ENCODE results near the gene WDR86. TPM values are rescaled to one million over a fixed set of nuclear protein-coding genes. Genes with fewer than 3 reads are reported as not detected.
A peak's percentile ranks its signal among the peaks of the same experiment; 100 is the strongest.

WDR86 gene, protein sequence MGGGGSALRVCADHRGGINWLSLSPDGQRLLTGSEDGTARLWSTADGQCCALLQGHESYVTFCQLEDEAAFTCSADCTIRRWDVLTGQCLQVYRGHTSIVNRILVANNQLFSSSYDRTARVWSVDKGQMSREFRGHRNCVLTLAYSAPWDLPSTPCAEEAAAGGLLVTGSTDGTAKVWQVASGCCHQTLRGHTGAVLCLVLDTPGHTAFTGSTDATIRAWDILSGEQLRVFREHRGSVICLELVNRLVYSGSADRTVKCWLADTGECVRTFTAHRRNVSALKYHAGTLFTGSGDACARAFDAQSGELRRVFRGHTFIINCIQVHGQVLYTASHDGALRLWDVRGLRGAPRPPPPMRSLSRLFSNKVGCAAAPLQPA
- 0.39 and 0.72 TPM in 2 replicates for total RNA-seq (2014; rRNA removed; shearing (Covaris generic))

DNA sequence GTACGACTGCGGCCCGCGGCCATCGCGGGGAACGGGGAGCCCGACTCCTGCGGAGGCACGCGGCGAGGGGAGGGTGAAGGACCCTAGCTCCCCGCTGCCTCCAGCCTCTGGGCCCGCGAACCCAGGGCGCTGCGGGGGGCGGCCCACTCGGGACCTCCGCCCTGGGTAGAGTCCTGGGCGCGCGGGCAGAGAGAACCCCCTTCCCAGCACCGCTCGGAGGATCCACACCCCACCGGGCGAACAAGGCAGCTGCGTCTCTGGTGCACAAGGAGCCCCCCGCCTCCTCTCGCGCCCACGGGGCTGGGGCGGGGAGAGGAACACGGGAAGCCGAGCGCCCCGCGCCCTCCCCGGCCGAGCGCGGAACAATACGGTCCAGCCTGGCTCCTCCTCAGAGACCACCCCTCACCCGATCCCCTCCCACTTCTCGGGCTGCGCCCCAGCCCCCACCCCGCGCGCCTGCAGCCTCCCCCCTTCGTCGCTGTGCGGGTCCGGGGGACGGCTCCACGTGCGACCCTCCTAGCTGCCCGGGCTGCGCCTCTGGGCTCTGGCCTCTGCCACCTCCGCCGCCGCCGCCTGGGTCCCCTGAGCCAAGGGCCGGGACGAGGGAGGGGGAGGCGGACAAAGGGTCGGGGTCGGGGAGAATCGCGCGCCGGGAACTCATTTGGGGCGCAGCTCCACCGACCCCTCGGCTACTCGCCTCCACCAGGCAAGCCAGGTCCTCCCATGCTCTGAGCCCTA is at the start of gene WDR86:
TSS of gene WDR86 (minus strand) at position 372 of the 738 bp plus-strand sequence. CDS start 449 bp downstream, outside the sequence.
- Histone ChIP-seq H3K27ac (no peak within 1 kb of the TSS), H3K4me1 (replicated peaks) (peaks cover 17% of the 10 kb centered on the region), H3K4me3 (peak within 1 kb of the TSS; percentile 33), H3K36me3 (no peaks in the 10 kb centered on the region), H3K27me3 (replicated peaks) (peaks cover 46% of the 10 kb centered on the region), H3K9me3 (replicated peaks) (no peaks in the 10 kb centered on the region)
- DNase-seq (ENCODE audit: low read depth in 1 of 2, low spot score in 2 of 2), result no peak

DNA sequence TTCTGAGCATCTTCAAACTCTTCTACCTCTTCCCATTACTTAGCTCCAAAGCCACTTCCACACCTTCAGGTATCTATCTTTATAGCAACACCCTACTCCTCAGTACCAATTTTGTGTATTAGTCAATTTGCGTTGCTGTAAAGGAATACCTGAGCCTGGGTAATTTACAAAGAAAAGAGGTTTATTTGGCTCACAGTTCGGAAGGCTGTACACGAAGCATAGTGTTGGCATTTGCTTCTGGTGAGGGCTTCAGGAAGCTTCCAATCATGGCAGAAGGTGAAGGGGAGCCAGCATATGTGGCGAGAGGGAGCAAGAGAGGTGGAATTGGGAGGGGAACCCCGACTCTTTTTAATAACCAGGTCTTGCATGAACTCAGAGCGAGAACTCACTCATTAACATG is 47.7 kb upstream of the WDR86 start:
- Histone ChIP-seq H3K4me1 (replicated peaks) (peaks cover 32% of the 10 kb centered on the region), H3K27me3 (replicated peaks) (no peaks in the 10 kb centered on the region), H3K36me3 (peaks cover 3% of the 10 kb centered on the region; the same call in 1 of the 2 replicates), H3K27ac (no peak overlapping the region), H3K4me3 (no peak overlapping the region), H3K9me3 (replicated peaks) (no peaks in the 10 kb centered on the region)
- no peak for DNase-seq (ENCODE audit: low read depth in 1 of 2, low spot score in 2 of 2)

DNA sequence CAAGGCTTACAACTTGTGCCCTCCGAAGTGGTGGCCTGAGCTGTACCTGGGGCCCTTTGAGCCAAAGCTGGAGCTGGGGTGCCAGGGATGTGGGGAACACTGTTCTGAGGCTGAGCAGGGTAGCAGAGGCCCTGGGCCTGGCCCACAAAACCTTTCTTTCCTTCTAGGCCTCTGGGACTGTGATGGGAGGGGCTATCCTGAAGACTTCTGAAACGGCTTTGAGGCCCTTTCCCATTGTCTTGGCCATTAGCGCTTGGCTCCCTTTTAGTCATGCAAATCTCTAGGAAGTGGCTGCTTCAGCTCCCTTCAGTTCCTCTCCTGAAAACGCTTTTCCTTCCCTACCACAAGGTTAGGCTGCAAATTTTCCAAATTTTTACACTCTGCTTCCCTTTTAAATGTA is 46.9 kb upstream of the WDR86 start:
- Histone ChIP-seq H3K27ac (no peak overlapping the region), H3K4me3 (no peak overlapping the region), H3K36me3 (no peaks in the 10 kb centered on the region), H3K4me1 (replicated peaks) (peaks cover 30% of the 10 kb centered on the region), H3K9me3 (replicated peaks) (no peaks in the 10 kb centered on the region), H3K27me3 (replicated peaks) (no peaks in the 10 kb centered on the region)
- no peak for DNase-seq (ENCODE audit: low read depth in 1 of 2, low spot score in 2 of 2)

DNA sequence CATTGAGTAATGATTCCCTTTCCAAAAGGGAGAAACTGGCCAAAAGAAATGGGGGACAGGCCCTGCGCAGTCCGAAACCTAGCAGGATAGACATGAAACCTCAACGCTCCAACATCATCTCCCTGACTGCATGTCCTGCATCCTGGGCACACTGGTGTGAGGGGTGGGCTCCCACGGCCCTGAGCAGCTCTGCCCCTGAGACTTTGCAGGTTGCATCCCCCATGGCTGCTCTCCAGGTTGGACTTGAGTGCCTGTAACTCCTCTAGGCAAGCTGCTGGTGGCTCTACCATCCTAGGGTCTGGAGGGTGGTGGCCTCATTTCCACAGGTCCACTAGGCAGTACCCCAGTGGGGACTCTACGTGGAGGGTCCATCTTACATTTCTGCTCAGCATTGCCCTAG is 46.4 kb upstream of the WDR86 start:
- Histone ChIP-seq H3K4me1 (replicated peaks) (peaks cover 25% of the 10 kb centered on the region), H3K27ac (no peak overlapping the region), H3K27me3 (replicated peaks) (no peaks in the 10 kb centered on the region), H3K4me3 (no peak overlapping the region), H3K36me3 (no peaks in the 10 kb centered on the region), H3K9me3 (replicated peaks) (no peaks in the 10 kb centered on the region)
- DNase-seq (ENCODE audit: low read depth in 1 of 2, low spot score in 2 of 2), result no peak

DNA sequence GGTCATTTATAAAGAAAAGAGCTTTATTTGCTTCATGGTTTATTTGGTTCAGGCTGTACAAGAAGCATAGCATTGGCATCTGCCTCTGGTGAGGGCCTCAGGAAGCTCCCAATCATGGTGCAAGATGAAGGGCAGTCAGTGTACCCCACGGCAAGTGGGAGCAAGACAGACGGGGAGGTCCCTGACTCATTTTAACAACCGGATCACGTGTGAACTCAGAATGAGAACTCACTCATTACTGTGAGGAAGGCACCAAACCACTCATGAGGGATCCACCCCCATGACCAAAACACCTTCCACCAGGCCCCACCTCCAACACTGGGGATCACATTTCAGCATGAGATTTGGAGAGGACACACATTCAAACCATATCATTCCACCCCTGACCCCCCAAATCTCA is 45.9 kb upstream of the WDR86 start:
- DNase-seq (ENCODE audit: low read depth in 1 of 2, low spot score in 2 of 2), result no peak
- H3K36me3 ChIP-seq, result no peaks in the 10 kb centered on the region
- H3K4me3 ChIP-seq, result no peak overlapping the region
- peaks cover 19% of the 10 kb centered on the region for H3K4me1 ChIP-seq (replicated peaks)
- no peaks in the 10 kb centered on the region for H3K27me3 ChIP-seq (replicated peaks)
- no peaks in the 10 kb centered on the region for H3K9me3 ChIP-seq (replicated peaks)
- no peak overlapping the region for H3K27ac ChIP-seq

DNA sequence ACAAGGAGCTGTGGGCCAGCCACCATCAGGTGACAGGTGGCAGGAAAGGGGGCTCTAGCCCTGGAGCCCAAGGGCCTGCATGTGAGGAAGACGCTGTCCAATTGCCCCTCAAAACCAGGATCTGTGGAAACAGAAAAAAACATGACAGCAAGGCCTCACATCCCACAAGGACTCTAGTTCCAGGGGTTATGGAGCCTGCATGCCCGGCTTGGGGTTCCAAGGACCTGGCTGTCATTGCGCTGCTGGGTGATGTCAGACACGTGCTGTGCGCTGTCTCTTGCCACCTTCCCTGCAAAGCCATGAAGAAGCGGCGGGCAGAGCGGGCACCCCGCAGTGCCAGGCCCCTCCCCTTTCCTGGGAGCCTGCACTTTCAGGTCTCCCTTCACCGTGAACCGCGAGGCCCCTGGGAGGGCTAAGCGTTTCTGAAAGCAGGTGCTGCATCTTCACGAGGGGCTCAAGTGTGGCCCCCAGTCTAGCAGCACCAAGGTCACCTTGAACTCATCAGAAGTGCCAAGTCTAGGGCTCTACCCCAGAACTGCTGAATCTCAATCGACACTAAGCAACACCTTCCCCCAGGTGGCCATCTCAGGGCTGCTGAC is 45.2 kb upstream of the WDR86 start:
- Histone ChIP-seq H3K36me3 (no peaks in the 10 kb centered on the region), H3K9me3 (replicated peaks) (no peaks in the 10 kb centered on the region), H3K4me3 (no peak overlapping the region), H3K4me1 (replicated peaks) (peaks cover 12% of the 10 kb centered on the region), H3K27ac (no peak overlapping the region), H3K27me3 (replicated peaks) (no peaks in the 10 kb centered on the region)
- no peak for DNase-seq (ENCODE audit: low read depth in 1 of 2, low spot score in 2 of 2)

DNA sequence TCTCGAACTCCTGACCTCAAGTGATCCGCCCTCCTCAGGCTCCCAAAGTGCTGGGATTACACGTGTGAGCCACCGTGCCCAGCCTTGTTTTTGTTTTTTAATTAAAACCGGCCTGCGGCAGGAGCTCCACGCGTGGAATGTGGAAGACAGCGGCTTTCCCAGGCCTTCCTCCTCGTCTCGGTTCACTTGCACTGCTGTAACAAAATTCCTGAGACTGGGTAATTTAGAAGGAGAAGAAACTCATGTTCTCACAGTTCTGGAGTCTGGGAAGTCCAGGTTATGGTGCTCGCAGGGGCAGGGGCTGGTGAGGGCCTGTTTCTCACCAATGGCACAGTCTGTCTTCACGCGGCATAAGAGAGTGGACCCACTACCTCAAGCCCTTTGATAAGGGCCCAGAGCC is 44.5 kb upstream of the WDR86 start:
- no peak for DNase-seq (ENCODE audit: low read depth in 1 of 2, low spot score in 2 of 2)
- H3K36me3 ChIP-seq, result no peaks in the 10 kb centered on the region
- H3K4me1 ChIP-seq (replicated peaks), result peaks cover 5% of the 10 kb centered on the region
- no peaks in the 10 kb centered on the region for H3K27me3 ChIP-seq (replicated peaks)
- no peak overlapping the region for H3K27ac ChIP-seq
- no peaks in the 10 kb centered on the region for H3K9me3 ChIP-seq (replicated peaks)
- H3K4me3 ChIP-seq, result no peak overlapping the region

DNA sequence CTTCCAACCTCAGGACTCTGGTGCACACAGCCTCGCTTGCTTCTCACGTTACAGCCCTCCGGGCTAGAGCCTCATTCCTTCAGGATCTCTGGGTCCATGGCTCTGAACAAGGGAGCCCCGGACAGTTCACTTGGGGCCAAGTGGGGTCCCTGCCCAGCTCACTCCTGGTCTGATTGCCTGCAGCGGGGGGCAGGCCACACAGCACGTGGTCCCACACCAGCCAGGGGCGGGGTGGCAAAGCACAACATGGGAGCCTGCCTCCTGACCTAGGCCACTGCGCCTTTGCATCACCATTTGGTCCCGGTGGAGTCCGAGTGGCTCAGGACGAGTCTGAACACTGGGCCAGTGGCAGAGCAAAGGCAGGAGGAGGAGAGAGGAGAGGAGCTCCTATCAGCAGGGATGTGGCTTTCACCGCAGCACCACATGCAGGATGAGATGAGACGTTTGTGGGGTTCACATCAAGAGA is 43.5 kb upstream of the WDR86 start:
- H3K27ac ChIP-seq, result no peak overlapping the region
- H3K4me3 ChIP-seq, result no peak overlapping the region
- H3K27me3 ChIP-seq (replicated peaks), result no peaks in the 10 kb centered on the region
- H3K36me3 ChIP-seq, result no peaks in the 10 kb centered on the region
- no peaks in the 10 kb centered on the region for H3K9me3 ChIP-seq (replicated peaks)
- H3K4me1 ChIP-seq (replicated peaks), result peaks cover 5% of the 10 kb centered on the region; the same call in 1 of the 2 replicates
- no peak for DNase-seq (ENCODE audit: low read depth in 1 of 2, low spot score in 2 of 2)

DNA sequence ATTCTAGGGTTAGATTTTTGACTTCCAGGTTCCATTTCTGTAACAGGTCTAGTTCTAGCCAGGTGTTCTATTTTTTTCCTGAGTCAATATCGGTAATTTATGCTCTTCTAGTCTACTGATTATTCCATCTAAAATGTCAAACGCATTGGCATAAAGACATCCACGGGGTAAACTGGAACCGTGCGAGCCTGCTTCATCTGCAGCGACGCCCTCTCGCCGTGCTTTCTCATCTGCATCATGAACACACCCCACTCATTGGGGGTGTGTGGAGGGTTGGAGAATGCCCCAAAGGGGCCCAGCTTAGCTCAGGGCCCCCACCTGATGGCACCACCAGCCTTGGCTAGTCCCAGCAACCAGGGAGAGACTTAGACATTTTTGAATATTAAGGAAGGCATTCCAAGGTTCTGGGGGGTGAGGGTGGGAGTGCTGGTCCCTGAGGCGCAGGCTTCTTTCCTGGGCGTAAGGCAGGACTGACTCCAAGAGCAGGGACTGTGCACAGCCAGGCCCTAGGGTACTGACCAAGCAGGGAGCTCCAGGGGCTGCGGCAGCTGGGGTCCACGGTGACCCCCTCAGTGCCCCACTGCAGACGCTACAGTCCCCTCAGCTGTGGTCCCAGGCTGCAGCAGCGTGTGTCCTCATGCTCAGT is 43.0 kb upstream of the WDR86 start:
- Histone ChIP-seq H3K36me3 (no peaks in the 10 kb centered on the region), H3K9me3 (replicated peaks) (no peaks in the 10 kb centered on the region), H3K27me3 (replicated peaks) (no peaks in the 10 kb centered on the region), H3K27ac (no peak overlapping the region), H3K4me3 (no peak overlapping the region), H3K4me1 (replicated peaks) (peaks cover 8% of the 10 kb centered on the region; the same call in 1 of the 2 replicates)
- no peak for DNase-seq (ENCODE audit: low read depth in 1 of 2, low spot score in 2 of 2)

DNA sequence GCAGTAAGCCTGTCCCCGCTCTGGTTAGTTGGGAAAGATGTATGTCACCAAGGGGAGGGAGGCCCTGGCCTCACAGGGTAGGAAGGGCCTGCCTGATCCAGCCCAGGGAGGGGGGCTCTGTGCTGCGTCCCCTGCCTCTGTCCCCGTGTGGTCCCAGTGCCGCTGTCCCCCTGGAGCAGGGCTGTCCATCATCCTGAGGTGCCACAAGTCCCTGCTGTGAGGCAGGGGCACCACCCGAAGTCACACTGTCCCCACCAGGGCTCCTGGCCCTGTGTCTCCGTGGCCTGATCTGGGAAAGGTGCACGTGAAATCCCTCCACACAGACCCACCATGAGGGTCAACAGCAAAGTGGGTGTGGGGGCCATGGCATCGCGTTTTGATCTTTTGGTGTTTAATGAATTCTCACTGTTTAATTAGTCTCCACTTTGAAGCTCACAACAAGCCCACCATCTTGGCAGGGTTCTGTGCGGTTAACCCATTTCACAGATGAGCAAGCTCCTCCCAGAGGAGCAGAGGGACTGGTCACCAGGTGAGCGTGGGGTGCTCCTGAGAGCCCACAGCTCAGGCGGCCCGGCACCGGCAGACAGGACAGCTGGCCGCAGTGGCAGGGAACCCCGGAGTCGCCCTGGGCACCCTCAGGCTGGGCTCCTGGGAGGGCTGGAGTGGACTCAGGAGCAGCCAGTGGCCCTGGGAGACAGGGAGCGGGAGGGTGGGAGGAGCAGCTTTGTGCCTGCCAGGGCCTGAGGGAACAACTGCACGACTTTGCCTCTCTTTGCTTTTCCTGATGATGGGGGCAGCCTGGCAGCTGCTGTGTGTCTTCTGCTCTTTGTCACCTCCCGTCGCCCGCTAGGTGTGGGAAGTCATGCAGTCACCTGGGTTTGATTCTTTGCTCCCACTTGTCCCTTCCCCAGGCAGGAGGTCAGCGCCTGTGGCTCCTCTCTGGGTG is 42.1 kb upstream of the WDR86 start:
- no peak overlapping the region for H3K4me3 ChIP-seq
- H3K27ac ChIP-seq, result no peak overlapping the region
- H3K27me3 ChIP-seq (replicated peaks), result no peaks in the 10 kb centered on the region
- peaks cover 8% of the 10 kb centered on the region; the same call in 1 of the 2 replicates for H3K4me1 ChIP-seq (replicated peaks)
- no peak for DNase-seq (ENCODE audit: low read depth in 1 of 2, low spot score in 2 of 2)
- no peaks in the 10 kb centered on the region for H3K9me3 ChIP-seq (replicated peaks)
- no peaks in the 10 kb centered on the region for H3K36me3 ChIP-seq

DNA sequence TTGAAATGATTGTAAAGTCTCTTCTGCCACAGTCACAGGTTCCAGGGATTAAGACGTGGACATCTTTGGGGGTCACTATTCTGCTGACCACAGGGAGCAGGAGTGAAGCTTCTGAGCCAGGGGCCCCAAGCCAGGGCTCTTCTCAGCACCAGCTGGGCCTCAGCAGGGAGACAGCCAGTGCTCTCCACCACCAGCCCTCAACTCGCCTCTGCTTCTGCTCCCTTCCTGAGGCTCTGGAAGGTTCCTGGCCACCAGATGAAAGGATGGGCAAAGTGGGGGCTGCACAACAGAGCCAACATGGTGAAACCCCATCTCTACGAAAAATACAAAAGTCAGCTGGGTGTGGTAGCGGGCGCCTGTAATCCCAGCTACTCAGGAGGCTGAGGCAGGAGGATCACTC is 41.3 kb upstream of the WDR86 start:
- Histone ChIP-seq H3K4me3 (no peak overlapping the region), H3K27ac (no peak overlapping the region), H3K9me3 (replicated peaks) (no peaks in the 10 kb centered on the region), H3K27me3 (replicated peaks) (no peaks in the 10 kb centered on the region), H3K4me1 (replicated peaks) (peaks cover 8% of the 10 kb centered on the region; the same call in 1 of the 2 replicates), H3K36me3 (no peaks in the 10 kb centered on the region)
- DNase-seq (ENCODE audit: low read depth in 1 of 2, low spot score in 2 of 2), result no peak

DNA sequence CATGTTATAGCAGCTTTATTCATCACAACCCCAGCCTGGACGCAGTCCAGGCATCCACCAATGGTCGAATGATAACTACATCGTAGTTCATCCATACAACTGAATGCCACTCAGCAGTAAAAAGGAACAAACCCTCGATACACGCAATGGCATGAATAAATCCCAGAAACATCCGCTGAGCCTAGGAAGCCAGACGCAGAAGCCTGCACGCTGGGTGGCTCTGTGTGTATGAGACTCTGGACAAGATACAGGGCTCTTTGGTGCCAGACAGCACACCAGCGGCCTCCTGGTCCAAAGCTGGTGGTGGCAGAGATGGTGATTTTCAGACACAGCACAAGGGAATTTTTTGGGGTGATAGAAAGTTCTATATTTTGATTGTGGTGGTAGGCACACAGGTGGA is 40.2 kb upstream of the WDR86 start:
- no peak for DNase-seq (ENCODE audit: low read depth in 1 of 2, low spot score in 2 of 2)
- no peak overlapping the region for H3K4me3 ChIP-seq
- H3K27me3 ChIP-seq (replicated peaks), result no peaks in the 10 kb centered on the region
- no peaks in the 10 kb centered on the region for H3K9me3 ChIP-seq (replicated peaks)
- H3K36me3 ChIP-seq, result no peaks in the 10 kb centered on the region
- no peak overlapping the region for H3K27ac ChIP-seq
- peaks cover 8% of the 10 kb centered on the region; the same call in 1 of the 2 replicates for H3K4me1 ChIP-seq (replicated peaks)
